ENCODE measurements around the gene COG8. TPM values are rescaled to one million over a fixed set of nuclear protein-coding genes. Genes with fewer than 3 reads are reported as not detected.

COG8 gene
- total and polyA plus RNA-seq, 2 donors from 2014 or later: 33.8 to 49.5 TPM

- Histone ChIP-seq H3K36me3 (ENCODE audit: control insufficient read depth in 2 of 3, insufficient read depth in 3 of 3, low read length in 3 of 3) (peaks cover 0 to 3% (median 0%) of the 10 kb centered on the region in 3 donors), H3K4me1 (ENCODE audit: control insufficient read depth in 2 of 3, insufficient read depth in 2 of 3, low read depth in 1 of 3, low read length in 3 of 3) (peaks cover 0 to 8% (median 2%) of the 10 kb centered on the region in 3 donors), H3K9me3 (ENCODE audit: control insufficient read depth in 2 of 3, insufficient read depth in 1 of 3, low read length in 3 of 3) (no peaks in the 10 kb centered on the region), H3K27ac (ENCODE audit: low read depth in 2 of 2, low read length in 2 of 2) (no peak overlapping the region), H3K9ac (ENCODE audit: low read length in 3 of 3) (no peak overlapping the region), H3K4me3 (ENCODE audit: low read length in 3 of 3) (no peak overlapping the region), H3K27me3 (ENCODE audit: control insufficient read depth, insufficient read depth, low read length) (no peaks in the 10 kb centered on the region)
- DNase-seq (no peak), FAIRE-seq (no peak)
- intact Hi-C loops (cut with DNase I): no loop called here
- TF ChIP-seq CTCF (IDR thresholded peaks at IDR 0.05; ENCODE audit: borderline replicate concordance, extremely low read depth, insufficient read depth): no peak
These were observed 31.5 kb downstream of the COG8 start for GRCh38 chr16:69307856-69308255.

GRCh38 chr16:69307091-69307490 lies 32.3 kb downstream of the COG8 start:
- Histone ChIP-seq H3K27ac (ENCODE audit: low read depth in 2 of 2, low read length in 2 of 2) (no peak overlapping the region), H3K4me3 (ENCODE audit: low read length in 3 of 3) (no peak overlapping the region), H3K4me1 (ENCODE audit: control insufficient read depth in 2 of 3, insufficient read depth in 2 of 3, low read depth in 1 of 3, low read length in 3 of 3) (peaks cover 0 to 6% (median under 1%) of the 10 kb centered on the region in 3 donors), H3K36me3 (ENCODE audit: control insufficient read depth in 2 of 3, insufficient read depth in 3 of 3, low read length in 3 of 3) (peaks cover 0 to 3% (median 0%) of the 10 kb centered on the region in 3 donors), H3K27me3 (ENCODE audit: control insufficient read depth, insufficient read depth, low read length) (no peaks in the 10 kb centered on the region), H3K9me3 (ENCODE audit: control insufficient read depth in 2 of 3, insufficient read depth in 1 of 3, low read length in 3 of 3) (no peaks in the 10 kb centered on the region), H3K9ac (ENCODE audit: low read length in 3 of 3) (no peak overlapping the region)
- intact Hi-C loops (cut with DNase I): no loop called here
- FAIRE-seq (no peak), DNase-seq (no peak)
- TF ChIP-seq CTCF (IDR thresholded peaks at IDR 0.05; ENCODE audit: borderline replicate concordance, extremely low read depth, insufficient read depth): no peak

GRCh38 chr16:69306031-69306430 lies 33.3 kb downstream of the COG8 start:
- peaks cover 0 to 4% (median 0%) of the 10 kb centered on the region in 3 donors for H3K4me1 ChIP-seq (ENCODE audit: control insufficient read depth in 2 of 3, insufficient read depth in 2 of 3, low read depth in 1 of 3, low read length in 3 of 3)
- FAIRE-seq (no peak), DNase-seq (no peak)
- TF ChIP-seq CTCF (IDR thresholded peaks at IDR 0.05; ENCODE audit: borderline replicate concordance, extremely low read depth, insufficient read depth): no peak
- no peak overlapping the region for H3K27ac ChIP-seq (ENCODE audit: low read depth in 2 of 2, low read length in 2 of 2)
- H3K9ac ChIP-seq (ENCODE audit: low read length in 3 of 3): no peak overlapping the region
- H3K4me3 ChIP-seq (ENCODE audit: low read length in 3 of 3): no peak overlapping the region
- no peaks in the 10 kb centered on the region for H3K9me3 ChIP-seq (ENCODE audit: control insufficient read depth in 2 of 3, insufficient read depth in 1 of 3, low read length in 3 of 3)
- intact Hi-C loops (cut with DNase I): no loop called here
- H3K27me3 ChIP-seq (ENCODE audit: control insufficient read depth, insufficient read depth, low read length): no peaks in the 10 kb centered on the region
- H3K36me3 ChIP-seq (ENCODE audit: control insufficient read depth in 2 of 3, insufficient read depth in 3 of 3, low read length in 3 of 3): peaks cover 0 to 5% (median 4%) of the 10 kb centered on the region in 3 donors

- H3K36me3 ChIP-seq (ENCODE audit: control insufficient read depth in 2 of 3, insufficient read depth in 3 of 3, low read length in 3 of 3): peaks cover 0 to 19% (median 8%) of the 10 kb centered on the region in 3 donors
- H3K4me3 ChIP-seq (ENCODE audit: low read length in 3 of 3): no peak overlapping the region
- intact Hi-C loops (cut with DNase I): no loop called here
- peak in 1 of 5 donors; percentile 7 for DNase-seq
- no peaks in the 10 kb centered on the region for H3K4me1 ChIP-seq (ENCODE audit: control insufficient read depth in 2 of 3, insufficient read depth in 2 of 3, low read depth in 1 of 3, low read length in 3 of 3)
- FAIRE-seq: no peak
- H3K9me3 ChIP-seq (ENCODE audit: control insufficient read depth in 2 of 3, insufficient read depth in 1 of 3, low read length in 3 of 3): no peaks in the 10 kb centered on the region
- H3K27ac ChIP-seq (ENCODE audit: low read depth in 2 of 2, low read length in 2 of 2): no peak overlapping the region
- TF ChIP-seq CTCF (IDR thresholded peaks at IDR 0.05; ENCODE audit: borderline replicate concordance, extremely low read depth, insufficient read depth): no peak
- H3K27me3 ChIP-seq (ENCODE audit: control insufficient read depth, insufficient read depth, low read length): no peaks in the 10 kb centered on the region
- H3K9ac ChIP-seq (ENCODE audit: low read length in 3 of 3): no peak overlapping the region
These were observed 37.1 kb downstream of the COG8 start for GRCh38 chr16:69302301-69302700.
